ENCODE data around the gene KIF18A.
A peak's percentile ranks its signal among the peaks of the same experiment; 100 is the strongest.
"Not testable (repeated sequence)": the region's sequence is repeated elsewhere in the genome, so short reads cannot be mapped to it uniquely, and the experiment has no call there.

The KIF18A gene

DNA sequence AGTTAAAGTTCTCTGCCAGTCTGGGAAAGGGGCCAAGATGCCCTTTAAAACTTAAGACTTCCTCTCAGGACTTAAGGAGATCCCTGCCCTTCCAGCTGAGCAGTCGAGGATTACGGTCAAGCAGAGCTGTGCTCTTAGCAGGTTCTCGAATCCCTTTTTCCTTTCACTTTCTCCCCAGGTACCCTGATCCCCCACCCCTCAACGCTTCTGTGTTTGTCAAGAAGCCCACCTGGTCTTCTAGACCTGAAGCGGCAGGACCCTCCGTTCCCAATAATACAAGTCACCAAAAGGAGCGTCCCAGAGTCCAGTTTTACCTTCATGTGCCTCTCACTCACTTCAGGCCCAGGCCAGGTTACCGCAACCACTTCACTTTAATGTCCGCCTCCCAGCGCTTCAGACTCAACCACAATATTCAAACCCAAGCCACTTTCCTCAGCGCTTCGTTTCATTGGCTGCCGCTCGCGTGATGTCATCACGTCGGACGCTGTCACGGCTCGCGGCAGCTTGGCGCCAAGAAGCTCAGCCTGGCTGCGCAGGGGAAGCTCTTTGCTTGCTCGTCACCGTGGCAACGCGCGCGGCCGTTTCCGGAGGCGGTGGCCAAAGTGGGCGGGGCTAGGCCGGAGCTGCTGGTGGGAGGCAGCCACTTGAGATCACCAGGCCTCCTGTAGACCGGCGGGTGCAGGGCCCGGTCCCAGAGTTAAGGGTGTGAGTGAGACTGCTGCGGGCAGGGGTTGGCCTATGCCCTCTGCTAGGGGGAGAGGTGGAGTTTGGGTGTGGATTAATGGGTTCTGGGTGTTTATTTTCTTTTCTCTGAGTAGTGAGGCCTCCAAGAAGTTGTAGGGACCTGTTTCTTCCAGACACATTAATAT is at the start of gene KIF18A, which contains the start of gene METTL15:
Gene KIF18A (minus strand): TSS at position 407 of the 869 bp plus-strand sequence. CDS start 10,209 bp downstream, outside the sequence.
Gene METTL15 (plus strand): TSS at position 639 of the 869 bp plus-strand sequence. CDS start 4,947 bp downstream, outside the sequence.
- DNase-seq, result peak; percentile 98

DNA sequence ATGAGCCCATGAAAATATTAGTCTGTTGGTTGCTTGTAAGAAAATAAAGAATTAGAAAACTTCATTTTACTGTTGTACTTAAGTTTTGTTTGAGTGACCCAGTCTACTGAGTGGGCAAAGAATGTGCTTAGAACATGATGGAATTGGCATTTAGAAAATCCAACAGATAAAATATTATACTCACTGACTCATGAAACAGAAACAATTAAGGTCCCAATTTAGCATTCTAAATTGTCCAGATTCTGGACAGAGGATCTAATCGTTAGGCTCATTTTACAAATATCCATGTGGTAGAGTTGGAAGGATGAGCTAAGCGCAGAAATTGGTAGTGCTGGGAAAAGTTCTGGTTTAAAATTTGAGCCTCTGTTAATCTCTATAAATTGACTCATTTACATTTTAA is 45.6 kb upstream of the KIF18A start:
- no peak for DNase-seq

DNA sequence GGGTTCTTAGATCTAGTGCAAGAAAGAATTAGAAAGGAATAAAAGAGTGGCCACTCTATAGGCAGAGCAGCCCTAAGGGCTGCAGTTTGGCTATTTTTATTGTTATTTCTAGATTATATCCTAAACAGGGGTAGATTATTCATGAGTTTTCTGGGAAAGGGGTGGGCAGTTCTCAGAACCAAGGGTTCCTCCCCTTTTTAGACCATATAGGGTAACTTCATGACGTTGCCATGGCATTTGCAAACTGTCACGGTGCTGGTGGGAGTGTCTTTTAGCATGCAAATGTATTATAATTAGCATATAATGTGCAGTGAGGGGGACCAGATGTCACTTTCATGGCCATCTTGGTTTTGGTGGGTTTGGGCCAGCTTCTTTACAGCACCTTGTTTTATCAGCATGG is 44.8 kb upstream of the KIF18A start:
- DNase-seq, result no peak

DNA sequence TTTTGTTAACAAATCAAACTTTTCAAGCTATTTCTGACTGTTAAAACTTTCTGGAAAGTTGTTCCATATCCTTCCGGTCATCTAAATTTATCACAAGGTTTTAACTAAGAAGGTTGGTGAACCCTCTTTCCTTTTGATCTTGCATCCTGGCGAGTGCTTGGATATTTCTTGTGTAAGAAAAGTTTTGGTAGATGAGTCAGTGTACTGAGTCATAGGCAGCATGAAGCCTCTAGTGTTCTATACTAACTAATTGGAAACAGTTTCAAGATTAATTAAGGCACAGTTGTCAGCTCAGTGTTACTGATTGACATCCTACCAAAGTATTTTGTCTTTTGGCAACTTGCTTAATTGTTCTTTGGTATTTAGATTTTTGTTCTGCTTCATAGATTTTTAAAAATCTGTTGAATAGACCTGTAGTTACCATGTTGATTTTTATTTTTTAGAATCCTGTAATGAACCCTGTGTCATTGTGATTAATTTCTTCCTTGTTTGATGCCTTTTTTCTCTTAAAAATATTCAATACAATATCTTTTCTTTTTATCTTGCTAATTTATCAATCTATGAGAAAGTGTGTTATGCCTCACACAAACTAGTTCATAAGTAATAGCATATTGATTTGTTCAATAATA is 38.3 kb upstream of the KIF18A start:
- DNase-seq, result no peak

DNA sequence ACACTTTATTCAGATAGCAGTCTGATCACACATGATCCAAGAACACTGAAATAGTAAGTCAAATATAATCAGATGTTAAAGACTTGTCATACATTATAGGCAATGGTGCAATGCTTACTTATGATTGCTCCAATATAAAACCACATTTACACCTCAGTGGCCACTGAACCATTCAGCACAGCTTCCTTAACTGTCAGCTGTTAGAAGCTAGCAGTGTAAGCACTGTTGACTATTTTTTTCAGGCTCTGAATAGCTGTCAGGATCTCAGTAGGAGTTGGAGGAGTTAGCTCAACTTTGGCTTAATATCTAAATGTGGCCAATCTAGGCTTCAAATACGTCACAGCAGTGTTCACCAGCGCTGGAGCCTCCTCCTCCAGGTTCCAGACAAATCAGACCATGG is 36.9 kb upstream of the KIF18A start:
- no peak for DNase-seq

DNA sequence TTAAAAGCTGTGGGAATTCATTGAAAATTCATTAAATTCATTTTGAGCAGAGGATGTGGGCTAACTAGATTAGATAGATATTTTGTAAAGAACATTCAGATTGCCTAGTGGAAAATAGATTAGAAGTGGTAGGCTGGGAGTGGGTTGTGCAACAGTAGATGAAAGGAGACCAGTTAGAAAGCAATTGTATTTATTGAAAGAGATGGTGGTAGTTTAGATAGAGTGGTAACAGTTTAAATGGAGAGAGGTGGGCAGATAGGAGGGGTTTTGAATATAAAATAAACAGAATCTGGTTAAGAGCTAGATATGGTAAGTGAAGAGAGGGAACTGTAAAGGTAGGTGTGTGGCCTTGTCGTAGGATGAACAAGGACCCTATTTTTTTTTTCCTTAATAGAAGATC is 34.8 kb upstream of the KIF18A start:
- DNase-seq, result no peak

DNA sequence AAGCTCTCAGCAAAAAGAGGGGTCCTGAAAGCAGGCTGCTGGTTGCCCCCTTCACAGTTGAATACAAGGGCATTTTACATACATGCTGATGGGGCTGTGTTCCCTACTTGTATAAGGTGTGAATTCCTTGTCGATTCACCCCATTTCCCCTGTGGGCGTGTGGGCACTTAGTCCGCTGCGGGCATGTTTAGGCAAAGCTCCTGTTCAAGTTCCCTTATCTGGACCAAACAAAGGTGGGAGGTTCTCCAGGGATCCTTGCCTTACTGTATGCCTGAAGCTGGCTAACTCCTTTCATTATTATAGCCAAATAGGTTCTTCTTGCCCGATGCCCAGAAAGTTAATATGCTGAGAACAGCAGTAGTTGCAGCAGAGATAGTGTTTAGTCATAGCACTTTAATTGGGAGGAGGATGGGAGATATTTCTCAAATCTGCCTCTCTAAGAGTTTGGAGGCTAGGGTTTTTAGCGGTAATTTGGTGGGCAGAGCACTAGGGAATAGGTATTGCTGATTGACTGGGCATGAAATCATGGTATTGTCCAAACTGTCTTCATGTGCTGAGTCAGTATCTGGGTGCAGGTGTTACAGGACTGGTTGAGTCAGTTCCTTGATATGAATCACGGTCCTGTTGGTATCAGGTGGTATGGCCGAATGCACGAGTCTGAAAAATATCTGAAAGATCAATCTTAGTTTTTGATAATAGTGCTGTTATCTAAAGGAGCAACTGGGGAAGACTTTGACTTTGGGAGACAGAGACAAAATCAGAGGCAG is 32.9 kb upstream of the KIF18A start:
- DNase-seq, result no peak

DNA sequence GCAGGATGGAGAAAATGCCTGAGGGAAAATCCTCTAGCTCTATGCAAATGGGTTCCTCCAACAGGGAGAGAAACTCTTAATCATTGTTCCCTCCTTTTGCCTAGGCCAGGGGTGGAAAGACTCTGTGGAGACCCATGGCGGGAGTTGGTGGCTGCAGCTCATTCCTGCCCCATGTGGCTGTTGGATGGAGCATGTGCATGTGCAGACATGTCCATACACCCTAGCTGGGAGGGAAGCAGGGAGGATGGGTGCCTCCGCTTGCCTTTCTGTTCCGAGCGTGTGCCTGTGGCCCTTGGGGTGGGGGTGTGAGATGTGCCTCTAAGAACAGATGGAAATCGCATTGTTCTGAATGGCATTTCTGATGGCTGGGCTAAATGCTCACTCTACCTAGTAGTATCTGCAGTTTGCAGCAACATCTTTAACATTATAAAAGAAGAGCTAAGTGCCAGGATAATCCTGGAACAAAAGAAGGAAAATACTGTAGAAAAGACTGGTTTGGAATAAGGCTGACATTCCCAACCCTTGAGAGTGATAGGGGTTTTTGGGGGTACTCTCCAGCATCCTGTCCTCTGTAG is 32.0 kb upstream of the KIF18A start:
- no peak for DNase-seq

DNA sequence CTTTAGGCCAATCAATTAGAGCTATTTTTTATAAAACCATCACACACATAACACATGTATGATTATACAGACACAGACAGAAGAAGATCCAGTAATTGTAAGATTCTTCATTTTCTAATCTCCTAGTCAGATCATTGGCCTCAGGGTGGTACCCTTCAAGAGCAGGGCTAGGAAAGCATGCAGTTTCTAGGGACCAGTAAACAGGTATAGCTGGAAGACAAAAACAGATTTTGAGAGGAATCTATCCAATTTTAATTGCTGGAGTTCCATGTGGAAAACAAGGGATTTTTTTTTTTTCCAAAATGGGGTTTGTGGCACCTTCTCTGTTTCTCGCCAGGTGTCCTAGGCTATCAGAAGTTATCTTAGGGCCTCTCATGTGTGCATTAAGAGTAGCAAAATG is 29.9 kb upstream of the KIF18A start:
- DNase-seq, result no peak

DNA sequence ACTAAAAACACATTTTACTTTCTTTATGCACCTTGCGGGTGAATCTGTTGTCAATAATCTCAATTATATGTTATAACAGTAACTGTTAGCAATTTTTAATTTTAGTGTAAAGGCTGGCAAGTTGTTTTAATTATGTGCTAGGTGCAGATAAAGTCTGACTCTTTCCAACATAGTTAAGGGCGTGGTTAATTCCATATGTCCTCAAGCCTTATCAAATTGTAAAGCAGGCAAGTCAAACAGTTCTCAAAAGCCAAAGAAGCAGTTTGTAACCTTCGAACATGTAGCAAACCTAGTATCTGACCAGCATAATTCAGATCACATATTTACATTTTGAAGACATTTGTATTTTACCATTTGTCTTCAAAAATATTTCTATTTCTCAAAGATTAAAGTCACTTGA is 29.4 kb upstream of the KIF18A start:
- no peak for DNase-seq

DNA sequence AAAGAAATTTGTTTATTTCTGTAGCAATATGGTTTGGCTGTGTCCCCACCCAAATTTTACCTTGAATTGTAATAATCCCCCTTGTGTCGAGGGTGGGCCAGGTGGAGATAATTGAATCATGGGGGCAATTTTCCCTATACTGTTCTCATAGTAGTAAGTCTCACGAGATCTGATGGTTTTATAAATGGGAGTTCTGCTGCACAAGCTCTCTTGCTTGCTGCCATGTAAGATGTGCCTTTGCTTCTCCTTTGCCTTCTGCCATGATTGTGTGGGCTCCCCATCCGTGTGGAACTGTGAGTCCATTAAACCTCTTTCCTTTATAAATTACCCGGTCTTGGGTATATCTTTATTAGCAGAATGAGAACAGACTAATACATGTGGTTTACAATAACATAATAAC is 28.2 kb upstream of the KIF18A start:
- not testable (repeated sequence) for DNase-seq

DNA sequence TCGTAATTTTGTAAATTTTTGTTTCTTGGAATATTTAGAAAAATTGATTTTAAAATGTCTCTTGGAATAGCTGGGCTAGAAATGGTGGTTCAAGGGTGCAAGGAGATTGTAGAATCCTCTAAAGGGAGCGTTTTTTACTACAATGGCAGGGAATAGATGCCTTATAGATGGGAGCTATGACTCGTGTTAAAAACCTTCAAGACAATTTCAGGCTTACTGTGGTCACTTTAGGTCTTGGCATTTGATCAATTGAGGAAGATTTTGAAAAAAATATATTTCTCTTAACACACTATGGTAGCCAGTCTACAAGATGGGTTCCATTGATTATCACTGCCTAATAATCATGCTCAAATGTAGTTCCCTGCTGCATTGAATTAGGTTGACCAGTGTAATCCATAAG is 25.2 kb upstream of the KIF18A start:
- no peak for DNase-seq

DNA sequence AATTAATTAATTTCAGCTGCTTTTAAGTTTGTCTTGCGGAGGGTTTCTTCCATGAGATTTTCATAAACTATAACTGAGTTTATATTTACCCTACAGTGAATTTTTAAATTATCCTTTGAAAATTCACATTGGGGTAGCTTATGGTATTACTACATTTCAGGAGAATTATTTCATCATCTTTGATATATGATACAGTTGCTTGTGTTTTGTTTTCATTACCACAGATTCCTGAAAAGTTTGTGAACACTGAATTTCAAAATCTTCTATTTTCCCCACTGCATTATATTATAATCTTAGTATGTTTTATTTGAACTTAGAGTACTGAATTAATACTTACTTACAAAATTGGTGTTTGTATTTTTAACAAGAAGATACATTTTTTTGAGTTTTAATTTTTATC is 24.6 kb upstream of the KIF18A start:
- DNase-seq, result no peak

DNA sequence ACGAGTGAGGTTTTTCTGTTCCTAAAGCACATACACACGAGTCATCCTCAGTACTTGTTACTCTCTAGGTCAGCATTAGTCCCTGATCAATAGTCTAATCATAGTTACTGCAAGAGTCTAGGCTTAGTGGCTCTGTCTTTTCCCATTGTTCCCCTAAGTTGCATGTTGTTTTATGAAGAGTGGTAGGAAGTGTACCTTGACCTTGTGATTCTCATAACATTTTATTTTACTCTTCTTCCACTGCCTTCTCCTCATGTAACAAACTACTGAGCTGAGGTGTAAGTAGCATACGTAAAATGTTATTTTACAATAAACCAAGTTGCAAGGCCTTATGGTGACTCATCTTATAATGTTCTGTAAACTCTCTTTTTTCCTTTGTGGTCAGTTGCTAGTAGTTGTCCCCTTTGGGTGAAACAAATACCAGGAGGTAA is 15.2 kb upstream of the KIF18A start:
- DNase-seq, result no peak

DNA sequence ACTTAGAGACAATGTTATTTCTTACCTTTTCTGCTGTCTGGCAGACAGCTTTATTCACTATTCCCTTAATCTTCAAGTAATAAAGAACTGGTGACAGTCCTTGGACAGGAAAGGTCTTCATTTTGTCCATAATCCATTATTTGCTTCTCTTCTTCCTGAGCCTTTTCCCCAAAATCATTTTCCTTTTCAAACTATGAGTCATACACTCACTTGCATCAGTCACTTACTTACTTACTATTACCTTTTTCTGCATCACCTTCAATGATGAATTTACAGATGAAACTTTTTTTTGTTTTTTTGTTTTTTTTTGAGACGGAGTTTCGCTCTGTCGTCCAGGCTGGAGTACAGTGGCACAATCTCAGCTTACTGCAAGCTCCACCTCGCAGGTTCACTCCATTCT is 9.8 kb upstream of the KIF18A start:
- DNase-seq, result no peak

DNA sequence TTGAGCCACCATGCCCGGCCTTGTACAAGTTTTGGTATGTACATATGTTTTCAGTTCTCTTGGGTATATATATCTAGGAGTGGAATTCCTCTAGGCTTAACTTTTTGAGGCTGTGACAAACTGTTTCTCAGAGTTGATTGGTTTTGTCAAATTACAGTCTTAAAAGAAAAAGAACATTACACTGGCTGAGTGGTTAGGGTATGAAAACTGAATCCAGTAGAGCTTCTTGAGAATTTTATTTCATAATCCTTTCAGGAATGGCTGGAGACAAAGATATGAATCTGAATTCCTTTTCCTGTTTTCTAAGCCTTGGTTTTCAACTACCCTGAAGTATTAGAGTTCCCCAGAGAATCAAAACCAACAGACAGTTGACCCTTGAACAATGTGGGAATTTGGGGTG is 6.8 kb upstream of the KIF18A start:
- no peak for DNase-seq

DNA sequence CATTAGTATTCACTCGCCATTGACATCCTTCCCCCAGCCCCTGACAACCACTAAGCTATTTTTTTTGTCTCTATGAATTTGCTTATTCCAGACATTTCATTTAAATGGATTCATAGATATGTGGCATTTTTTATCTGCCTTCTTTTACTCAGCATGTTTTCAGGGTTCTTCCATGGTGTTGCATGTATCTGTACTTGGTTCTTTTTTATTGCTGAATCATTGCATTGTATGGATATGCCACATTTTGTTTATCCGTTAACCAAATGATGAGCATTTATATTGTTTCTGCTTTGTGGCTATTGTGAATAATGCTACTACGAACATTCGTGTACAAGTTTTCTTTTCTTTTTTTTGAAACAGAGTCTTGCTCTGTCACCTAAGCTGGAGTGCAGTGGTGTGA is 6.2 kb upstream of the KIF18A start:
- DNase-seq, result no peak

DNA sequence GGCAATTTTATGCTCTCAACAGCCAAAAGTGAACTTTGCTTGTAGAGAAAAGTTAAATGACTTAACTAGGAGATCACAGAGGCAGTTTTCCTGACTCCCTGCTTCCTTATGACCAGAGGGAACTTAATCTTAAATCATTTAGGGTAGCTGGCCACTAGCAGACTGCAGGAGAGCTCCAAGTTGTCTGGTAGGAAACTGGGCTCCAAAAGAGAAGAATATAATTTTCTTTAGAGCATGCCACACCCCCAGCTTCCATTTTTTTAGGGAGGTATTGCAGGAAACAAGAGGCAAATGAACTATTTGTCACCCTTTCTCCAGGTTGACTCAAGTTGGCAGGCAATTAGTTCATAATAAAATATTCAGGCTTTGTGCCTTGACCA is 2.9 kb upstream of the KIF18A start:
- DNase-seq, result no peak

DNA sequence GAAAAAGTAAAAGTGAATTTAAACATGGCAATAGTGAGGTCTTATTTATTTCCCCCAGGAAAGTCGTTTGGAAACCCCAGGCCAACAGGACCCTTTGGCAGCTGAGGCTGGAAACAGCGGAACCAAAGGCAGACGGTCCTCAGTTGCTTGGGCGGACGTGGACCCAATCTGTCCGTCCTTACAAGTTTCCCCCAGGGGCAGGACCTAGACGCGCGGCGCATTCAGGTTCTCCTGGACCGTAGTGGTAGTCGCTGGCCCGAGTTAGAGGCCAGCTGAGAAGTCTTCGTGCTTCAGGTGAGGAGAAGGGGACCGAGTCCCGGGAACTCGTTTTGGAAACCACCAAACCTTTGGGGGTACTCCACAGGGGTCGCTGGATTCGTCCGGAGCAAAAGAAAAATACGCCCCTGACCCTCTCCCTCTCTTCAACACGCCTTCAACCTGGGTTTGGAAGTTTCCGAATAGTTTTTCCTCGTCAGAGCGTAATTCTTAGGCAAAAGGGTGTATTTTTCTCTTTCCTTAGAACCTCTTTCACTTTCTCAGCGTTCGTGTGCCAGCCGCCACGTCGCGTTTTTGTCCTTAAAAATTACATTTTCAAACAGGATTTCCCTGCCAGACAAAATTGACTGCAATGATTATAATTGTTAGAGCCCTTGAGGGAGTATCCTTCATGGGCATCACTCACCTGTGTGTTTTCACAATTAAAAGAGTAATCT is 2.3 kb upstream of the KIF18A start:
- peak; percentile 51 for DNase-seq

DNA sequence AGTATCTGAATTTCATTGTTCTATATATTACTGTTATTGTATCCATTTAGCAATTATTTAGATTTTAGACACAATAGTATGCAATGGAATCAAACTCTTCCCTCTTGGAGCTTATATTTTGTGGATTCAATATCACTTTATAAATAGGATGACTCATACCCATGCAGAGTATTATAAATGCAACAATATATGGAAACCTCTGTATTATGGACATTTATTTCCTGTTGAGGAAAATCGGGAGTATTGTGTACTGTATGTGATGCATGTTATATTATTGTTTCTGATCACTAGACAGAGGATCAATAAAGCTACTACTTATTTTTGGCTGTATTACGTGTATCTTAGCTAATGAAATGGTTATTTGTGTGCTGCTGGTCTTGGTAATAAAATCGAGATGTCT is 1.0 kb upstream of the KIF18A start:
- DNase-seq, result peak; percentile 21

DNA sequence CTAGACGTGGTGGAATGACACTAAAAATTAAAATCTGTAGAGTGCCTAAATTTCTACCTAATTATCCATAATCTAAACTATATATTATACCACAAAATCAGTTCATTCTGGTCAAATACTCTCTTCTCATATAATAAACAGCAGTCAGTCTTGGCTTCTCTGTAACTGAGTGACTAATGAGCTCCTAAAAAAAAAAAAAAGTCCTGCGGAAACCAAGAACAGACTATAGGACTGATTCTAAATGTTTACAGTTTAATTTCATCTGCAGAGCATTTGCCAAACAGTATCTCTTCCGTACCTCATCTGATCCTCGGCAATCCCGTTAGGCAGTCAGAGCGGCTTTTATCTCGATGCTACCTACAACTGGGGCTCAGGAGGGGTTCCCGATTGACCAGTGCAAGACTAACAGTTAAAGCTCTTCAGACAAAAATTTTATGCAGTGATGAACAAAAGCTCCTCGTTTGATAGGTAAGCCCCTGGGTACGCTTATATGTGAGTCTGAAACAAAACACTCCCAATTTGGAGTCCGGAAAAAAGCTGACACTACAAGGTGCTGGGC is 686 bp downstream of the KIF18A start:
- DNase-seq, result peak; percentile 41

DNA sequence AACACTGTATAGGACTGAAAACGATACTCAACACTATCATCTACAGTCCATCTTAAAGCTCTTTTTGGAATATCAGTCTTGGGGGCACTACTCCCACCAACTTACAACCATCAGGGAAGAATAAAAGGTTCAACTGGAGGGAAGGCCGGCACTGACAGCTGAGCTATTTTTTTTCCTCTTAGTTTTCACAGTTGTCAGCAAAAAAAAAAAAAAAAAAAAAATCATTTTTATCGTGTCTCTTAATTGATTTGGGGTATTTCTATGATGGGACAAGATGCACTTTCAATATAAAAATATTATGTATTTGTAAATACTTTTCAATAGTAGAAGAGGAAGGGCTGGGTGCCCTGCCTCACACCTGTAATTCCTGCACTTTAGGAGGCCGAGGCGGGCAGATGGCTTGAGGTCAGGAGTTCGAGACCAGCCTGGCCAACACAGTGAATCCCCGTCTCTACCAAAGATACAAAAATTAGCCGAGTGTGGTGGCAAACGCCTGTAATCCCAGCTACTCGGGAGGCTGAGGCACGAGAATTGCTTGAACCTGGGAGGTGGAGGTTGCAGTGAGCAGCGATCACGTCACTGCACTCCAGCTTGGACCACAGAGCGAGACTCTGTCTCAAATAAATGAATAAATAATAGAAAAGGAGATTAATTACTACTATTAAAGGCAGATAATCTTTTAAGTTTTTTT is 1.5 kb downstream of the KIF18A start:
- DNase-seq, result peak; percentile 6

All from NCI-H748 treated with DMSO at 0.1 percent for 48 hours (cell line).